CD14-positive monocyte (primary cell): ENCODE results near the gene RANBP3. TPM values are rescaled to one million over a fixed set of nuclear protein-coding genes. Genes with fewer than 3 reads are reported as not detected.

Experiments
- DNase-seq, 3 donors: peaks; one replicate each; pipeline ENCODE4 v3.0.0-alpha.2; 2011 to 2022
- H2AFZ ChIP-seq: 2 replicates; pipeline ENCODE4 v1.6.0; 2012; ENCODE audit warnings: mild to moderate bottlenecking, low read depth, low read length, inconsistent platforms; ENCODE audit not compliant: insufficient read depth, poor library complexity, severe bottlenecking
- H3K27ac ChIP-seq, 2 donors: 1 replicate in 1 of 2; 2 replicates in 1 of 2; pipeline ENCODE4 v1.5.1; 2012 to 2013; ENCODE audit warnings: low read length in 2 of 2, control low read depth in 1 of 2, inconsistent platforms in 1 of 2, low read depth in 1 of 2, mild to moderate bottlenecking in 1 of 2
- H3K27me3 ChIP-seq, 2 donors: one replicate each; pipeline versions ENCODE4 v1.6.0 to v1.6.1; 2011 to 2013; ENCODE audit warnings: low read length in 2 of 2; ENCODE audit not compliant: control insufficient read depth in 2 of 2, insufficient read depth in 2 of 2
- H3K36me3 ChIP-seq, 2 donors: replicated peaks in 1 of 2; 1 replicate in 1 of 2; 2 replicates in 1 of 2; pipeline versions ENCODE4 v1.5.1 to v1.6.1; 2012 to 2013; ENCODE audit warnings: low read length in 2 of 2, control low read depth in 1 of 2, inconsistent platforms in 1 of 2, mild to moderate bottlenecking in 1 of 2; ENCODE audit not compliant: insufficient read depth in 2 of 2, control insufficient read depth in 1 of 2
- H3K4me1 ChIP-seq, 2 donors: 1 replicate in 1 of 2; 2 replicates in 1 of 2; pipeline versions ENCODE4 v1.5.1 to v1.6.1; 2012 to 2013; ENCODE audit warnings: low read length in 2 of 2, control low read depth in 1 of 2, inconsistent platforms in 1 of 2, mild to moderate bottlenecking in 1 of 2, moderate library complexity in 1 of 2; ENCODE audit not compliant: insufficient read depth in 2 of 2, control insufficient read depth in 1 of 2
- H3K4me2 ChIP-seq: replicated peaks from 2 replicates; pipeline ENCODE3; 2012; ENCODE audit warnings: low read length, moderate library complexity, mild to moderate bottlenecking; ENCODE audit not compliant: poor library complexity, severe bottlenecking; ENCODE audit errors: extremely low read depth
- H3K4me3 ChIP-seq, 3 experiments: fragments of 200-600 bp in 1 of 3; sonication (generic) in 1 of 3; replicated peaks in 1 of 3; 1 replicate in 2 of 3; 2 replicates in 1 of 3; pipeline ENCODE4 v1.5.1; 2011 to 2013; ENCODE audit warnings: low read length in 3 of 3, mild to moderate bottlenecking in 3 of 3, control low read depth in 2 of 3, low read depth in 2 of 3, inconsistent platforms in 1 of 3, moderate library complexity in 1 of 3
- H3K79me2 ChIP-seq: 2 replicates; pipeline ENCODE4 v1.6.0; 2012; ENCODE audit warnings: mild to moderate bottlenecking, control low read depth, inconsistent platforms, low read length, moderate library complexity; ENCODE audit not compliant: insufficient read depth
- H3K9ac ChIP-seq: 2 replicates; pipeline ENCODE4 v1.6.0; 2017; ENCODE audit warnings: low read length, mild to moderate bottlenecking; ENCODE audit not compliant: insufficient read depth, poor library complexity, severe bottlenecking
- H3K9me3 ChIP-seq, 2 donors: replicated peaks in 1 of 2; 1 replicate in 1 of 2; 2 replicates in 1 of 2; pipeline versions ENCODE4 v1.5.1 to v1.6.1; 2012 to 2013; ENCODE audit warnings: low read length in 2 of 2, control low read depth in 1 of 2; ENCODE audit not compliant: control insufficient read depth in 1 of 2, insufficient read depth in 1 of 2
- H4K20me1 ChIP-seq: 2 replicates; pipeline ENCODE4 v1.6.0; 2012; ENCODE audit warnings: mild to moderate bottlenecking, low read length, control low read depth, moderate library complexity; ENCODE audit not compliant: insufficient read depth
- H3K27ac Mint-ChIP-seq, 7 donors: one replicate each; pipeline ENCODE4 v1.8.0; 2020; ENCODE audit warnings: mild to moderate bottlenecking in 7 of 7, mixed read lengths in 7 of 7, moderate library complexity in 6 of 7, inconsistent platforms in 2 of 7
- H3K27me3 Mint-ChIP-seq, 3 donors: one replicate each; pipeline ENCODE4 v1.8.0; 2021 to 2022; ENCODE audit warnings: low read depth in 3 of 3, mild to moderate bottlenecking in 3 of 3, mixed read lengths in 3 of 3, moderate library complexity in 3 of 3, inconsistent platforms in 1 of 3
- H3K36me3 Mint-ChIP-seq, 2 donors: one replicate each; pipeline ENCODE4 v1.8.0; 2020; ENCODE audit warnings: mixed read lengths in 2 of 2, inconsistent platforms in 1 of 2, mild to moderate bottlenecking in 1 of 2
- H3K4me1 Mint-ChIP-seq: one replicate; pipeline ENCODE4 v1.8.0; 2020; ENCODE audit warnings: mild to moderate bottlenecking, mixed read lengths
- H3K4me3 Mint-ChIP-seq, 2 donors: one replicate each; pipeline ENCODE4 v1.8.0; 2020; ENCODE audit warnings: mild to moderate bottlenecking in 2 of 2, mixed read lengths in 2 of 2, moderate library complexity in 1 of 2
- H3K9me3 Mint-ChIP-seq, 7 donors: one replicate each; pipeline ENCODE4 v1.8.0; 2020 to 2022; ENCODE audit warnings: mixed read lengths in 7 of 7, mild to moderate bottlenecking in 6 of 7, moderate library complexity in 6 of 7, inconsistent platforms in 2 of 7
- WGBS: methylation state at CpG from one replicate; pipeline ENCODE4 v1.1.5; 2013; ENCODE audit warnings: missing lambda C conversion rate; ENCODE audit not compliant: insufficient coverage; 5-methylcytosine and 5-hydroxymethylcytosine counted together
- intact Hi-C, 2 donors: fragments of 100-400 bp; cut with micrococcal nuclease; formaldehyde crosslinking; loops; one replicate each; pipeline versions ENCODE4 v1.15.0 to v1.15.1; 2023
- polyA plus RNA-seq, 3 donors: library from polyadenylated mRNA; depleted of rRNA in 1 of 3; unstranded in 2 of 3; stranded (reverse) in 1 of 3; fragments of 300-500 nt in 2 of 3; fragments of >200 nt in 1 of 3; fragmentation: Illumina TruSeq in 2 of 3; gene quantifications; 1 replicate in 2 of 3; 2 replicates in 1 of 3; pipeline ENCODE4 v1.2.3, GENCODE V29; 2012 to 2021
- TF ChIP-seq, protein P1 (sequence below): fragments of 200-600 bp; IDR thresholded peaks from one replicate; pipeline ENCODE4 v1.8.0; 2022; ENCODE audit warnings: antibody characterized with exemption, mild to moderate bottlenecking

The RANBP3 gene
- polyA plus RNA-seq, 3 donors: 4.5 to 49.5 (median 8.1) TPM

GRCh38 chr19:5925830-5926427 lies 52.0 kb downstream of the RANBP3 start:
- H3K9me3 ChIP-seq: no peaks in the 10 kb centered on the region
- no peaks in the 10 kb centered on the region for H4K20me1 ChIP-seq
- no peak overlapping the region for H3K27ac ChIP-seq
- DNase-seq: no peak
- H3K4me3 ChIP-seq: no peak overlapping the region
- Mint-ChIP-seq H3K27ac (peak overlapping the region in 1 of 7 donors; percentile 55), H3K9me3 (no peaks in the 10 kb centered on the region), H3K4me3 (no peak overlapping the region), H3K27me3 (no peaks in the 10 kb centered on the region), H3K4me1 (no peaks in the 10 kb centered on the region), H3K36me3 (peaks cover 94 to 100% of the 10 kb centered on the region in 2 donors)
- H3K36me3 ChIP-seq: peaks cover 96 to 100% of the 10 kb centered on the region in 2 donors
- intact Hi-C loops: no loop called here
- no peaks in the 10 kb centered on the region for H3K27me3 ChIP-seq
- no peaks in the 10 kb centered on the region for H3K79me2 ChIP-seq
- no peaks in the 10 kb centered on the region for H3K4me1 ChIP-seq
- H2AFZ ChIP-seq: no peak overlapping the region
- TF ChIP-seq, protein P1, sequence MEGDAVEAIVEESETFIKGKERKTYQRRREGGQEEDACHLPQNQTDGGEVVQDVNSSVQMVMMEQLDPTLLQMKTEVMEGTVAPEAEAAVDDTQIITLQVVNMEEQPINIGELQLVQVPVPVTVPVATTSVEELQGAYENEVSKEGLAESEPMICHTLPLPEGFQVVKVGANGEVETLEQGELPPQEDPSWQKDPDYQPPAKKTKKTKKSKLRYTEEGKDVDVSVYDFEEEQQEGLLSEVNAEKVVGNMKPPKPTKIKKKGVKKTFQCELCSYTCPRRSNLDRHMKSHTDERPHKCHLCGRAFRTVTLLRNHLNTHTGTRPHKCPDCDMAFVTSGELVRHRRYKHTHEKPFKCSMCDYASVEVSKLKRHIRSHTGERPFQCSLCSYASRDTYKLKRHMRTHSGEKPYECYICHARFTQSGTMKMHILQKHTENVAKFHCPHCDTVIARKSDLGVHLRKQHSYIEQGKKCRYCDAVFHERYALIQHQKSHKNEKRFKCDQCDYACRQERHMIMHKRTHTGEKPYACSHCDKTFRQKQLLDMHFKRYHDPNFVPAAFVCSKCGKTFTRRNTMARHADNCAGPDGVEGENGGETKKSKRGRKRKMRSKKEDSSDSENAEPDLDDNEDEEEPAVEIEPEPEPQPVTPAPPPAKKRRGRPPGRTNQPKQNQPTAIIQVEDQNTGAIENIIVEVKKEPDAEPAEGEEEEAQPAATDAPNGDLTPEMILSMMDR: no peak
- WGBS: 93% methylated on average over 3 of the region's 18 CpGs
- no peak overlapping the region for H3K4me2 ChIP-seq
- no peak overlapping the region for H3K9ac ChIP-seq

GRCh38 chr19:5923356-5923755 lies 54.6 kb downstream of the RANBP3 start:
- Histone ChIP-seq H3K27ac (no peak overlapping the region), H3K36me3 (peaks cover 96 to 100% of the 10 kb centered on the region in 2 donors), H3K9me3 (no peaks in the 10 kb centered on the region), H2AFZ (no peak overlapping the region), H3K79me2 (no peaks in the 10 kb centered on the region), H3K27me3 (no peaks in the 10 kb centered on the region), H3K4me2 (no peak overlapping the region), H3K9ac (no peak overlapping the region), H3K4me3 (no peak overlapping the region), H4K20me1 (no peaks in the 10 kb centered on the region), H3K4me1 (no peaks in the 10 kb centered on the region)
- 96% methylated on average over 15 of the region's 16 CpGs for WGBS
- no peak overlapping the region for H3K4me3 Mint-ChIP-seq
- intact Hi-C loops: no loop called here
- H3K9me3 Mint-ChIP-seq: no peaks in the 10 kb centered on the region
- TF ChIP-seq, protein P1: no peak
- no peak for DNase-seq
- no peaks in the 10 kb centered on the region for H3K4me1 Mint-ChIP-seq
- H3K27me3 Mint-ChIP-seq: peaks cover 0 to 2% (median 0%) of the 10 kb centered on the region in 3 donors
- H3K36me3 Mint-ChIP-seq: peaks cover 86 to 100% of the 10 kb centered on the region in 2 donors
- H3K27ac Mint-ChIP-seq: no peak overlapping the region
